Smooth muscle cell (in vitro differentiated cells): ENCODE measurements around the gene TMEM238. TPM values are rescaled to one million over a fixed set of nuclear protein-coding genes. Genes with fewer than 3 reads are reported as not detected.

Experiments
- DNase-seq: peaks from one replicate; lab custom pipeline; 2025; ENCODE audit not compliant: unreplicated experiment; lab: John Stamatoyannopoulos, UW
- H2AFZ ChIP-seq: fragments of 200-600 bp; sonication (generic); 2 replicates; pipeline ENCODE4 v1.6.0; 2016; ENCODE audit warnings: antibody characterized with exemption, low read depth, mild to moderate bottlenecking
- H3F3A ChIP-seq: fragments of 200-600 bp; sonication (generic); 2 replicates; pipeline ENCODE4 v1.6.0; 2017; ENCODE audit warnings: antibody characterized with exemption, low read depth
- H3K27ac ChIP-seq: fragments of 200-600 bp; sonication (generic); 2 replicates; pipeline ENCODE4 v1.5.1; 2016; ENCODE audit warnings: low read depth, mild to moderate bottlenecking
- H3K27me3 ChIP-seq: fragments of 200-600 bp; sonication (generic); 2 replicates; pipeline ENCODE4 v1.6.1; 2016; ENCODE audit warnings: low read depth, mild to moderate bottlenecking
- H3K36me3 ChIP-seq: fragments of 200-600 bp; sonication (generic); 2 replicates; pipeline ENCODE4 v1.5.1; 2016; ENCODE audit warnings: low read depth
- H3K4me1 ChIP-seq: fragments of 200-600 bp; sonication (generic); 2 replicates; pipeline ENCODE4 v1.5.1; 2016; ENCODE audit warnings: low read depth
- H3K4me2 ChIP-seq: fragments of 200-600 bp; sonication (generic); 2 replicates; pipeline ENCODE4 v1.6.0; 2016; ENCODE audit warnings: mild to moderate bottlenecking
- H3K4me3 ChIP-seq: fragments of 200-600 bp; sonication (generic); 2 replicates; pipeline ENCODE4 v1.5.1; 2016; ENCODE audit warnings: mild to moderate bottlenecking
- H3K79me2 ChIP-seq: fragments of 200-600 bp; sonication (generic); 2 replicates; pipeline ENCODE4 v1.6.0; 2016; ENCODE audit warnings: low read depth, mild to moderate bottlenecking
- H3K9ac ChIP-seq: fragments of 200-600 bp; sonication (generic); 2 replicates; pipeline ENCODE4 v1.6.0; 2016; ENCODE audit warnings: low read depth
- H3K9me3 ChIP-seq: fragments of 200-600 bp; sonication (generic); replicated peaks from 2 replicates; pipeline ENCODE4 v1.5.1; 2016; ENCODE audit warnings: low read depth
- H4K20me1 ChIP-seq: fragments of 200-600 bp; sonication (generic); 2 replicates; pipeline ENCODE4 v1.6.0; 2016; ENCODE audit warnings: low read depth
- WGBS: methylation state at CpG from one replicate; pipeline ENCODE4 v1.1.7; 2016; ENCODE audit warnings: low lambda C conversion rate; 5-methylcytosine and 5-hydroxymethylcytosine counted together
- polyA plus RNA-seq: library from polyadenylated mRNA; unstranded; fragments of >200 nt; fragmentation: Nextera tagmentation; extraction: Ambion mirVana; gene quantifications from 2 replicates; pipeline ENCODE4 v1.2.1, GENCODE V29; 2016
- total RNA-seq: library from RNA; depleted of rRNA; stranded (reverse); fragments of >200 nt; gene quantifications from 2 replicates; pipeline ENCODE4 v1.2.3, GENCODE V29; 2014
- TF ChIP-seq, protein P1 (sequence below): fragments of 200-600 bp; sonication (generic); IDR thresholded peaks from 2 replicates; pipeline ENCODE4 v1.5.1; 2017; ENCODE audit warnings: borderline replicate concordance, mild to moderate bottlenecking, antibody characterized with exemption; ENCODE audit not compliant: insufficient read depth, poor library complexity, severe bottlenecking

TMEM238 gene
- total and polyA plus RNA-seq, 2 experiments from 2014 or later: 2.6 to 3.3 TPM

DNA sequence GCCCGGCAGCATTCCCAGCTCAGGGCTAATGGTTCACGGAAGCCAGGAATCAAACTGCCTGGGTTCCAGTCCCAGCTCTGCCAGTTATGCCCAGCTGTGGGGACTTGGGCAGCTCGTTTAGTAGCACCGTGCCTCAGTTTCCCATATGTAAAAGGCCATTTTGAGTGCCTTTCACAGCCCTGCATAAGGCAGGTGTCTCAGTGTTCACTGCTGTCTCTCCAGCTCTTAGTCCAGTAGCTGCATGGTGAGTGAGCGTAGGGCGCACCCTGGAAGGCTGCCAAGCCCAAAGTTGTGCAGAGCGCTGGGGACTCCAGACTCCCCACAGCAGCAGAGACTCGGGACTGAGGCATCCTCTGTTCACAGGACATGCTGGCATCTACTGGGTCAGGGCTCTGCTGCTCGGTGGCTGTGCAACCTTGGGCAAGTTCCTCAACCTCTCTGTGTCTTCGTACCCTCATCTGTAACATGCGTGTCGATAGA, 7.1 kb upstream of the TMEM238 start:
- TF ChIP-seq, protein P1, sequence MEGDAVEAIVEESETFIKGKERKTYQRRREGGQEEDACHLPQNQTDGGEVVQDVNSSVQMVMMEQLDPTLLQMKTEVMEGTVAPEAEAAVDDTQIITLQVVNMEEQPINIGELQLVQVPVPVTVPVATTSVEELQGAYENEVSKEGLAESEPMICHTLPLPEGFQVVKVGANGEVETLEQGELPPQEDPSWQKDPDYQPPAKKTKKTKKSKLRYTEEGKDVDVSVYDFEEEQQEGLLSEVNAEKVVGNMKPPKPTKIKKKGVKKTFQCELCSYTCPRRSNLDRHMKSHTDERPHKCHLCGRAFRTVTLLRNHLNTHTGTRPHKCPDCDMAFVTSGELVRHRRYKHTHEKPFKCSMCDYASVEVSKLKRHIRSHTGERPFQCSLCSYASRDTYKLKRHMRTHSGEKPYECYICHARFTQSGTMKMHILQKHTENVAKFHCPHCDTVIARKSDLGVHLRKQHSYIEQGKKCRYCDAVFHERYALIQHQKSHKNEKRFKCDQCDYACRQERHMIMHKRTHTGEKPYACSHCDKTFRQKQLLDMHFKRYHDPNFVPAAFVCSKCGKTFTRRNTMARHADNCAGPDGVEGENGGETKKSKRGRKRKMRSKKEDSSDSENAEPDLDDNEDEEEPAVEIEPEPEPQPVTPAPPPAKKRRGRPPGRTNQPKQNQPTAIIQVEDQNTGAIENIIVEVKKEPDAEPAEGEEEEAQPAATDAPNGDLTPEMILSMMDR: no peak
- no peak for DNase-seq
- H3K4me1 ChIP-seq: peaks cover 16% of the 10 kb centered on the region
- no peaks in the 10 kb centered on the region for H3K27me3 ChIP-seq
- H2AFZ ChIP-seq: no peak overlapping the region
- no peaks in the 10 kb centered on the region for H3K9me3 ChIP-seq
- H3K27ac ChIP-seq: no peak overlapping the region
- no peak overlapping the region for H3K4me2 ChIP-seq
- peaks cover 42% of the 10 kb centered on the region for H3K79me2 ChIP-seq
- H4K20me1 ChIP-seq: peaks cover 71% of the 10 kb centered on the region
- no peak overlapping the region for H3K9ac ChIP-seq
- no peaks in the 10 kb centered on the region for H3K36me3 ChIP-seq
- H3K4me3 ChIP-seq: no peak overlapping the region
- 91% methylated on average over 12 of the region's 12 CpGs for WGBS
- H3F3A ChIP-seq: no peaks in the 10 kb centered on the region

DNA sequence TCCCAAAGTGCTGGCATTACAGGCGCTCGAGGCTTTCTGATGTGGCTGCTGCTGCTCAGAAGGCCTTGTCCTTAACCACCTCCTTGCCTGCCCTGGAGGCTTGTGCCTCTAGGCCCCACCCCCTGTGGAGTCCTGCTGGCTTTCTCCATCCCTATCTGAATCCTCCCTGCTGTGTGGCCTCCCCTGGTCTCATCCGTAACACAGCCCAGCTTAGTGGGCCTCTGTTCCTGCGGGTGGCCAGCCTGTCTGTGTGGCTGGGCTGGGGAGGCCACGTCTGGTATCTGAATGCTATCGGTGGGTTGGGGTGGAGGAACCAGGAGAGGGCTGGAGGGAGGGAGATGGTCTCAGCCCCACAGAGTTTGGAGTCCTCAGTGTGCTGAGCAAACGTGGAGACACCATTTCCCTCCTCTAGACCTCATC, 6.4 kb upstream of the TMEM238 start:
- Histone ChIP-seq H3K79me2 (peaks cover 47% of the 10 kb centered on the region), H4K20me1 (peaks cover 75% of the 10 kb centered on the region), H3K27ac (no peak overlapping the region), H3K4me3 (no peak overlapping the region), H3K9ac (no peak overlapping the region), H3K4me1 (peaks cover 16% of the 10 kb centered on the region), H3F3A (no peaks in the 10 kb centered on the region), H3K4me2 (no peak overlapping the region), H3K36me3 (no peaks in the 10 kb centered on the region), H3K27me3 (no peaks in the 10 kb centered on the region), H2AFZ (no peak overlapping the region), H3K9me3 (no peaks in the 10 kb centered on the region)
- 54% methylated on average over 7 of the region's 7 CpGs for WGBS
- no peak for DNase-seq
- TF ChIP-seq, protein P1: no peak

DNA sequence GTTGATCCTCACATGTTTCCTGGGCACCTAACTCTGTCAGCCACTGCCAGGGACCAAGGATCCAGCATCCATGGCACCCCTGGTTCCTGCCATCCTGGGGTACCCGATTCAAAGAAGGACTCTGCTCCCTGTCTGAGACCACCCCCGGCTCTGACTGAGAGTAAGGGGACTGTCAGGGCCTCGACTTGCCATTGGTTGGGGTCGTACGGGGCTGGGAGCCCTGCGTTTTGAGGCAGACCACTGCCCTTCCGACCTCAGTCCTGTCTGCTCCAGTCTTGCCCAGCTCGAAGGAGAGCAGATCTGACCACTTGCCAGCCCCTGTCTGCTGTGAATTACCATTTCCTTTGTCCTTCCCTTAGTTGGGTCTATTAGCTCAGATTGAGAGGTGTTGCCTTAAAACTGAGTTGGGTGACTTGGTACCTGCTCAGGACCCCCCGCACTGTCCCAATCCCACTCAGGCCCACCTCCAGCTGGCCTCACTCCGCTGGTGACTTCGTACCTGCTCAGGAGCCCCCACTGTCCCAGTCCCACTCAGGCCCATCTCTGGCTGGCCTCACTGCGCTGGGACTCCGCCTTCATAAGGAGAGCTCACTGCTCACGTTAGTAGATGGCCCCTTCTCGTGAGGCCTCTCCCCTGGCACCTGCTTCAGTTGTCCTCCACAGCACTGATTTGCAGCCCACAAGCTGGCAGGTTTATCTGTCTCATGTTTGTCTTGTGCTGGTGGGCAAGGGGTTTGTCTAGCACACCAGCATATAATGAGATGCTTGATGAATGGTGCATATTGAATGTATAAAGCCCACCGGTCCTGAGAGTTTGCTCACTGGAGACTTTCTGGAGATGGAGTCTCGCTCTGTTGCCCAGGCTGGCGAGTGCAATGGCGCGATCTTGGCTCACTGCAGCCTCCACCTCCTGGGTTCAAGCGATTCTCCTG, 5.6 kb upstream of the TMEM238 start:
- no peak overlapping the region for H2AFZ ChIP-seq
- TF ChIP-seq, protein P1: no peak
- no peaks in the 10 kb centered on the region for H3K36me3 ChIP-seq
- peaks cover 75% of the 10 kb centered on the region for H4K20me1 ChIP-seq
- no peak for DNase-seq
- H3K9me3 ChIP-seq: no peaks in the 10 kb centered on the region
- H3K4me1 ChIP-seq: peaks cover 21% of the 10 kb centered on the region
- H3K4me3 ChIP-seq: no peak overlapping the region
- peaks cover 47% of the 10 kb centered on the region for H3K79me2 ChIP-seq
- H3F3A ChIP-seq: peaks cover 5% of the 10 kb centered on the region
- 91% methylated on average over 21 of the region's 21 CpGs for WGBS
- no peaks in the 10 kb centered on the region for H3K27me3 ChIP-seq
- no peak overlapping the region for H3K4me2 ChIP-seq
- no peak overlapping the region for H3K9ac ChIP-seq
- no peak overlapping the region for H3K27ac ChIP-seq
